Lower lobe of right lung (tissue), 2 donors: ENCODE data around the gene HAGHL. TPM values are rescaled to one million over a fixed set of nuclear protein-coding genes. Genes with fewer than 3 reads are reported as not detected.

ENCODE experiments used
- ATAC-seq, 2 donors: fragments of 200-7000 bp; cut with Tn5 transposase; one replicate each; pipeline ENCODE4 v1.9.1; 2020 to 2022; ENCODE audit warnings: mild to moderate bottlenecking in 2 of 2, moderate library complexity in 2 of 2
- DNase-seq: peaks from one replicate; pipeline ENCODE4 v3.0.0-alpha.2; 2020
- H3K27ac ChIP-seq: fragments of 200-600 bp; one replicate; pipeline ENCODE4 v1.8.0; 2022
- H3K27me3 ChIP-seq: fragments of 200-600 bp; one replicate; pipeline ENCODE4 v1.8.0; 2022; ENCODE audit warnings: low read depth
- H3K36me3 ChIP-seq: fragments of 200-600 bp; one replicate; pipeline ENCODE4 v1.8.0; 2022; ENCODE audit warnings: mild to moderate bottlenecking
- H3K4me1 ChIP-seq: fragments of 200-600 bp; one replicate; pipeline ENCODE4 v1.8.0; 2022
- H3K4me3 ChIP-seq: fragments of 200-600 bp; one replicate; pipeline ENCODE4 v1.8.0; 2022; ENCODE audit warnings: mild to moderate bottlenecking
- H3K9me3 ChIP-seq: fragments of 200-600 bp; one replicate; pipeline ENCODE4 v1.8.0; 2022
- intact Hi-C: fragments of 100-400 bp; cut with DNase I; formaldehyde crosslinking; loops from one replicate; pipeline ENCODE4 v1.11.0; 2022
- microRNA-seq: library from miRNA; unstranded; fragments of <30 nt; microRNA quantifications from one replicate; pipeline ENCODE4 v1.2.0, GENCODE V29; 2020; ENCODE audit warnings: borderline number of aligned reads
- total RNA-seq: library from RNA; stranded (reverse); fragmentation: NEBNext Ultra II Directional; extraction: Animal tissue kit (Norgen Biotek cat#: 25700); gene quantifications from one replicate; pipeline ENCODE4 v1.2.1, GENCODE V29; 2021
- TF ChIP-seq, protein P1 (sequence below): fragments of 200-600 bp; IDR thresholded peaks from one replicate; pipeline ENCODE4 v1.8.0; 2022; ENCODE audit warnings: antibody characterized with exemption, mild to moderate bottlenecking
- donor health status: DM: no; HTN: yes; CAD: no; lungs with severe emphysema.

HAGHL gene
- total RNA-seq, 1 donor from 2014 or later: 15.6 TPM

DNA sequence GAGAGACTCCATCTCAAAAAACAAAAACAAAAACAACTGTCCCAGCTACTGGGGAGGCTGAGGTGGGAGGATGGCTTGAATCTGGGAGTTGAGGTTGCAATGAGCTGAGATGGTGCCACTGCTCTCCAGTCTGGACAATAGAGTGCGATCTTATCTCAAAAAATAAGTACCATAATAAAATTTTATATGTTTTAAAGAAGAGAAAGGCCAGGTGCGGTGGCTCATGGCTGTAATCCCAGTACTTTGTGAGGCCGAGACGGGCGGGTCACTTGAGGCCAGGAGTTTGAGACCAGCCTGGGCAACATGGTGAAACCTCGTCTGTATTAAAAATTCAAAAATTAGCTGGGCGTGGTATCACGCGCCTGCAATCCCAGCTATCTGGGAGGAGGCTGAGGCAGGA, 49.9 kb downstream of the HAGHL start:
- ATAC-seq: no peak
- no peaks in the 10 kb centered on the region for H3K4me1 ChIP-seq
- peaks cover 45% of the 10 kb centered on the region for H3K27me3 ChIP-seq
- DNase-seq: no peak
- no peaks in the 10 kb centered on the region for H3K36me3 ChIP-seq
- TF ChIP-seq, protein P1, sequence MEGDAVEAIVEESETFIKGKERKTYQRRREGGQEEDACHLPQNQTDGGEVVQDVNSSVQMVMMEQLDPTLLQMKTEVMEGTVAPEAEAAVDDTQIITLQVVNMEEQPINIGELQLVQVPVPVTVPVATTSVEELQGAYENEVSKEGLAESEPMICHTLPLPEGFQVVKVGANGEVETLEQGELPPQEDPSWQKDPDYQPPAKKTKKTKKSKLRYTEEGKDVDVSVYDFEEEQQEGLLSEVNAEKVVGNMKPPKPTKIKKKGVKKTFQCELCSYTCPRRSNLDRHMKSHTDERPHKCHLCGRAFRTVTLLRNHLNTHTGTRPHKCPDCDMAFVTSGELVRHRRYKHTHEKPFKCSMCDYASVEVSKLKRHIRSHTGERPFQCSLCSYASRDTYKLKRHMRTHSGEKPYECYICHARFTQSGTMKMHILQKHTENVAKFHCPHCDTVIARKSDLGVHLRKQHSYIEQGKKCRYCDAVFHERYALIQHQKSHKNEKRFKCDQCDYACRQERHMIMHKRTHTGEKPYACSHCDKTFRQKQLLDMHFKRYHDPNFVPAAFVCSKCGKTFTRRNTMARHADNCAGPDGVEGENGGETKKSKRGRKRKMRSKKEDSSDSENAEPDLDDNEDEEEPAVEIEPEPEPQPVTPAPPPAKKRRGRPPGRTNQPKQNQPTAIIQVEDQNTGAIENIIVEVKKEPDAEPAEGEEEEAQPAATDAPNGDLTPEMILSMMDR: no peak
- no peak overlapping the region for H3K27ac ChIP-seq
- H3K4me3 ChIP-seq: no peak overlapping the region
- no peaks in the 10 kb centered on the region for H3K9me3 ChIP-seq
- intact Hi-C loops: no loop called here

DNA sequence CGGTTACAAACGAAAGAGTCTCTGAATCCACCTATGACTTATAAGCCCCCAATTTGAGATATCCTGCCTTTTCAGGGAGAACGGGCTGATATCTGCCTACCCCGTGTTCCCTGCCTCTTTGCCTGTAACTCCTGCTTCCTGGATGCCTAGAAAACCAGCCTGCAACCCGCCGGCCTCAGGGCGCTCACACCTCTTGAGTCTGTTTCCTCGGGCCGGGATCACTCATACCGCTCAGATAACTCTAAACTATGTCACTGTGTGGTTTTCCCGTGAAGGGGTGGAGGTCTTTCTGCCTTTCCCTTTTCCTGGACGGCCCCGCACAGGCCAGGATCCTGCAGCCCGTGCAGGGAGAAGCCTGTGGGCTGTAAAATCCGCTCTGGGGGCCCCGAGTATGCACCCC, 50.9 kb downstream of the HAGHL start:
- intact Hi-C loops: no loop called here
- Histone ChIP-seq H3K36me3 (no peaks in the 10 kb centered on the region), H3K9me3 (no peaks in the 10 kb centered on the region), H3K27me3 (peaks cover 54% of the 10 kb centered on the region), H3K4me3 (no peak overlapping the region), H3K27ac (no peak overlapping the region), H3K4me1 (no peaks in the 10 kb centered on the region)
- TF ChIP-seq, protein P1: no peak
- DNase-seq (no peak), ATAC-seq (no peak)

DNA sequence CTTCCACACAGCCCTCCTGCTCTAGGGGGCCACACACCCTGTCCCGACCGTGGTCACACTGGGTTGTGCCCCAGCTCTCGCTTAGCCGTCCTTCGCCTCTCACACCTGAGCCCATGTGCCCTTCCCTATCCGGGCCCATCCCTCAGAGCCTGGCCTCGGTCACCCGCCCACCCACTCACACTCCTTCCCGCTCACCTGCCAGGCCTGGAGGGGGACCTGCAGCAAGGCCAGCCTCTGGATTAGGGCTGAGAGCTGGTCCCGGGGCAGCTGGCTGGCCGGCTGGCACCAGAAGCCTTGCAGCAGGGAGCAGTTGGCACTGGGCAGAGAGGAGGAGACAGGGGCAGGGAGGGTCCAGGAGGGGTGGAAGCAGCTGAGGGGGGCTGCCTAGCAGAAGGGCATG, 51.5 kb downstream of the HAGHL start:
- Histone ChIP-seq H3K36me3 (no peaks in the 10 kb centered on the region), H3K9me3 (no peaks in the 10 kb centered on the region), H3K27me3 (peaks cover 59% of the 10 kb centered on the region), H3K27ac (no peak overlapping the region), H3K4me1 (peaks cover 3% of the 10 kb centered on the region), H3K4me3 (no peak overlapping the region)
- ATAC-seq (no peak), DNase-seq (no peak)
- TF ChIP-seq, protein P1: no peak
- intact Hi-C loops: no loop called here

DNA sequence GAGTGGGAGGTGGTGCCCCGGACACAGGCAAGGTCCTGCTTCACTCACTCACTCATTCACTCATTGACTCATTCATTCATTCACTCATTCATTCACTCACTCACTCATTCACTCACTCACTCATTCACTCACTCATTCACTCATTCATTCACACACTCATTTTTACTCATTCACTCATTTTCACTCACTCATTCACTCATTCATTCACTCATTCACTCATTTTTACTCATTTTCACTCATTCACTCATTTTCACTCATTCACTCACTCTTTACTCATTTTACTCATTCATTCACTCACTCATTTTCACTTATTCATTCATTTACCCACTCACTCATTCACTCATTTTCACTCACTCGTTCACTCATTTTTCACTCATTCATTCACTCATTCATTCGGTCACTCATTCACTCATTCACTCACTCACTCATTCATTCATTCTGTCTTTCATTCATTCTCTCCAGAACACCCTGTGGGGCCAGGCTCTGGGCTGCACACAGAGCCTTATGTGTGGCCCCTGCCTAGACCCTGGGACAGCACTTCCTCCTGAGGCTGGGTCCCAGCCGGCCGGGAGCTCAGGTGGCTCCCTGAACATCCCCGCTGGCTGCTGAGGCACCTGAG, 52.1 kb downstream of the HAGHL start:
- no peak for ATAC-seq
- TF ChIP-seq, protein P1: no peak
- intact Hi-C loops: no loop called here

More for the DNA sequence above, 52.1 kb downstream of the HAGHL start:
- H3K36me3 ChIP-seq: no peaks in the 10 kb centered on the region
- H3K9me3 ChIP-seq: no peaks in the 10 kb centered on the region
- peaks cover 4% of the 10 kb centered on the region for H3K4me1 ChIP-seq
- no peak overlapping the region for H3K4me3 ChIP-seq
- no peak overlapping the region for H3K27ac ChIP-seq
- DNase-seq: no peak
- H3K27me3 ChIP-seq: peaks cover 61% of the 10 kb centered on the region

Small RNAs within 50 kb of the gene (microRNA-seq; reads per million reads assigned to microRNA genes)
- not detected for gene MIR662

Other genes with a start within 250 kb of the HAGHL start
- gene CAPN15, start 199.4 kb upstream of the HAGHL start, total RNA-seq: 44.3 TPM
- gene PRR35, start 166.7 kb upstream of the HAGHL start, total RNA-seq: not detected
- gene NHLRC4, start 160.1 kb upstream of the HAGHL start, total RNA-seq: 2.7 TPM
- 68.9 TPM for gene PIGQ, start 157.1 kb upstream of the HAGHL start, total RNA-seq
- gene RAB40C, start 137.0 kb upstream of the HAGHL start, total RNA-seq: 40.1 TPM
- gene WFIKKN1, start 96.1 kb upstream of the HAGHL start, total RNA-seq: 1.2 TPM
- gene METTL26, start 90.8 kb upstream of the HAGHL start, total RNA-seq: 63.1 TPM
- 47.7 TPM for gene MCRIP2, start 85.3 kb upstream of the HAGHL start, total RNA-seq
- gene WDR90, start 77.7 kb upstream of the HAGHL start, total RNA-seq: 31.4 TPM
- gene RHOT2, start 59.0 kb upstream of the HAGHL start, total RNA-seq: 81.6 TPM
- 2.0 TPM for gene RHBDL1, start 51.4 kb upstream of the HAGHL start, total RNA-seq
- gene STUB1, start 46.7 kb upstream of the HAGHL start, total RNA-seq: 86.0 TPM
- gene JMJD8, start 42.8 kb upstream of the HAGHL start, total RNA-seq: 43.2 TPM
- 13.1 TPM for gene WDR24, start 36.7 kb upstream of the HAGHL start, total RNA-seq
- gene FBXL16, start 21.3 kb upstream of the HAGHL start, total RNA-seq: 11.0 TPM
- 35.9 TPM for gene METRN, start 12.0 kb upstream of the HAGHL start, total RNA-seq
- 36.5 TPM for gene ANTKMT, start 6.0 kb upstream of the HAGHL start, total RNA-seq
- gene CCDC78, start 663 bp upstream of the HAGHL start, total RNA-seq: 26.1 TPM
- gene CIAO3, start 13.9 kb downstream of the HAGHL start, total RNA-seq: 24.3 TPM
- 42.6 TPM for gene MSLN, start 33.6 kb downstream of the HAGHL start, total RNA-seq
- 16.3 TPM for gene RPUSD1, start 61.3 kb downstream of the HAGHL start, total RNA-seq
- gene CHTF18, start 61.5 kb downstream of the HAGHL start, total RNA-seq: 11.3 TPM
- gene GNG13, start 73.6 kb downstream of the HAGHL start, total RNA-seq: not detected
- gene LMF1, start 243.9 kb downstream of the HAGHL start, total RNA-seq: 23.8 TPM